CD4-positive, CD25-positive, alpha-beta regulatory T cell (primary cell): ENCODE data around the gene YTHDF2. TPM values are rescaled to one million over a fixed set of nuclear protein-coding genes. Genes with fewer than 3 reads are reported as not detected.
A peak's percentile ranks its signal among the peaks of the same experiment; 100 is the strongest.
"Not testable (repeated sequence)": the region's sequence is repeated elsewhere in the genome, so short reads cannot be mapped to it uniquely, and the experiment has no call there.

Experiments
- ATAC-seq, 2 donors: fragments of 150-1000 bp; cut with Tn5 transposase; one replicate each; pipeline ENCODE4 v1.10.0; 2021; ENCODE audit warnings: low read depth in 2 of 2, moderate number of reproducible peaks in 2 of 2, moderate library complexity in 1 of 2
- DNase-seq, 3 donors: peaks; one replicate each; pipeline versions ENCODE4 v3.0.0 to v3.0.0-alpha.2; 2012 to 2022; ENCODE audit warnings: mixed read lengths in 1 of 3
- H3K27ac ChIP-seq: one replicate; pipeline ENCODE4 v1.7.0; 2013; ENCODE audit warnings: mild to moderate bottlenecking, low read length; ENCODE audit not compliant: insufficient read depth, poor library complexity, severe bottlenecking
- H3K27me3 ChIP-seq: one replicate; pipeline ENCODE4 v1.7.0; 2013; ENCODE audit warnings: low read length; ENCODE audit not compliant: control insufficient read depth, insufficient read depth
- H3K36me3 ChIP-seq: one replicate; pipeline ENCODE4 v1.7.0; 2013; ENCODE audit warnings: mild to moderate bottlenecking, low read length, moderate library complexity; ENCODE audit not compliant: control insufficient read depth, insufficient read depth
- H3K4me1 ChIP-seq: 2 replicates; pipeline ENCODE4 v1.7.0; 2013; ENCODE audit warnings: mild to moderate bottlenecking, low read length; ENCODE audit not compliant: insufficient read depth, control insufficient read depth, poor library complexity, severe bottlenecking
- H3K4me3 ChIP-seq: one replicate; pipeline ENCODE4 v1.7.0; 2013; ENCODE audit warnings: low read depth, mild to moderate bottlenecking, low read length, moderate library complexity
- H3K9me3 ChIP-seq, 2 experiments: 1 replicate in 1 of 2; 2 replicates in 1 of 2; pipeline ENCODE4 v1.7.0; 2013; ENCODE audit warnings: low read length in 2 of 2, mild to moderate bottlenecking in 1 of 2, moderate library complexity in 1 of 2; ENCODE audit not compliant: control insufficient read depth in 2 of 2
- H3K27ac Mint-ChIP-seq, 3 donors: one replicate each; pipeline ENCODE4 v1.8.0; 2020 to 2022; ENCODE audit warnings: mild to moderate bottlenecking in 3 of 3, mixed read lengths in 3 of 3, moderate library complexity in 2 of 3
- H3K27me3 Mint-ChIP-seq: one replicate; pipeline ENCODE4 v1.8.0; 2022; ENCODE audit warnings: mild to moderate bottlenecking, mixed read lengths
- H3K36me3 Mint-ChIP-seq: one replicate; pipeline ENCODE4 v1.8.0; 2020; ENCODE audit warnings: mixed read lengths
- H3K4me1 Mint-ChIP-seq, 4 donors: one replicate each; pipeline ENCODE4 v1.8.0; 2020 to 2022; ENCODE audit warnings: mixed read lengths in 4 of 4, mild to moderate bottlenecking in 1 of 4
- H3K4me3 Mint-ChIP-seq, 4 donors: one replicate each; pipeline ENCODE4 v1.8.0; 2020 to 2022; ENCODE audit warnings: mild to moderate bottlenecking in 4 of 4, mixed read lengths in 4 of 4, moderate library complexity in 3 of 4
- H3K9me3 Mint-ChIP-seq, 7 donors: one replicate each; pipeline ENCODE4 v1.8.0; 2020 to 2022; ENCODE audit warnings: mixed read lengths in 7 of 7, mild to moderate bottlenecking in 3 of 7, moderate library complexity in 2 of 7
- polyA plus RNA-seq, 4 donors: library from polyadenylated mRNA; unstranded; fragments of 300-500 nt; fragmentation: Illumina TruSeq; gene quantifications; one replicate each; pipeline ENCODE4 v1.2.3, GENCODE V29; 2021
- total RNA-seq: library from RNA; stranded (reverse); gene quantifications from one replicate; pipeline ENCODE4 v1.2.3, GENCODE V29; 2022

Gene YTHDF2
- total and polyA plus RNA-seq, 5 donors from 2014 or later, result 81.9 to 145 (median 124) TPM

DNA sequence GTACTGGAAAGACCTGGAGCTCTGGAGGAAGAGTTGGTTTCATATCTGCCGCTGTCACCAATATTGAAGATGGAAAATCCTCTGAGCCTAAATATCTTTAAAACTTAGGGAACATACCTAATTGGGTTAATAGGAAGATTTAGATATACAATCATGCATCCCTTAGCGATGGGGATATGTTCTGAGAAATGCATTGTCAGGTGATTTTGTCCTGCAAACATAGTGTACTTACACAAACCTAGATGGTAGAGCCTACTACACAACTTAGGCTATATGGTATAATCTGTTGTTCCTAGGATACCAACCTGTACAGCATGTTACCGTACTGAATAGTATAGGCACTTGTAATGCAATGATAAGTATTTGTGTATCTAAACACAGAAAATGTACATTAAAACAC, 22.5 kb downstream of the YTHDF2 start:
- no peak overlapping the region for H3K27ac Mint-ChIP-seq
- H3K4me1 Mint-ChIP-seq, result peaks cover 14 to 28% (median 19%) of the 10 kb centered on the region in 4 donors
- Histone ChIP-seq H3K4me1 (peaks cover 30% of the 10 kb centered on the region), H3K36me3 (peaks cover 11% of the 10 kb centered on the region), H3K9me3 (no peaks in the 10 kb centered on the region), H3K27me3 (no peaks in the 10 kb centered on the region), H3K27ac (no peak overlapping the region), H3K4me3 (no peak overlapping the region)
- H3K4me3 Mint-ChIP-seq, result peak overlapping the region in 2 of 4 donors; percentile 13 to 19
- no peak for DNase-seq
- no peak for ATAC-seq
- peaks cover 9% of the 10 kb centered on the region for H3K36me3 Mint-ChIP-seq
- no peaks in the 10 kb centered on the region for H3K9me3 Mint-ChIP-seq
- no peaks in the 10 kb centered on the region for H3K27me3 Mint-ChIP-seq

DNA sequence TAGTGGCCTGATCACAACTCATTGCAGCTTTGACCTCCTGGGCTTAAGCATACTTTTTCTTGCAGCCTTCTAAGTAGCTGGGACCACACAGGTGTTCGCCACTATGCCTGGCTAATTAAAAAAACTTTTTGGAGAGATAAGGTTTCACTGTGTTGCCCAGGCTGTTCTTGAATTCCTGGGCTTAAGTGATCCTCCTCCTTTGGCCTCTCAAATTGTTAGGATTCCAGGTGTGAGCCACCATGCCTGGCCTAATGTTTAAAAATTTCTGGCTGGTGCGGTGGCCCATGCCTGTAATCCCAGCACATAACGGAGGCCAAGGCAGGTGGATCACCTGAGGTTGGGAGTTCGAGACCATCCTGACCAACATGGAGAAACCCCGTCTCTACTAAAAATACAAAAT, 24.4 kb downstream of the YTHDF2 start:
- Histone ChIP-seq H3K27ac (no peak overlapping the region), H3K4me3 (no peak overlapping the region), H3K9me3 (no peaks in the 10 kb centered on the region), H3K4me1 (peaks cover 16% of the 10 kb centered on the region), H3K27me3 (no peaks in the 10 kb centered on the region), H3K36me3 (peaks cover 20% of the 10 kb centered on the region)
- Mint-ChIP-seq H3K27ac (no peak overlapping the region), H3K4me3 (no peak overlapping the region), H3K4me1 (peaks cover 16 to 43% (median 31%) of the 10 kb centered on the region in 4 donors), H3K36me3 (peaks cover 17% of the 10 kb centered on the region), H3K9me3 (no peaks in the 10 kb centered on the region), H3K27me3 (no peaks in the 10 kb centered on the region)
- no peak for DNase-seq
- no peak for ATAC-seq

DNA sequence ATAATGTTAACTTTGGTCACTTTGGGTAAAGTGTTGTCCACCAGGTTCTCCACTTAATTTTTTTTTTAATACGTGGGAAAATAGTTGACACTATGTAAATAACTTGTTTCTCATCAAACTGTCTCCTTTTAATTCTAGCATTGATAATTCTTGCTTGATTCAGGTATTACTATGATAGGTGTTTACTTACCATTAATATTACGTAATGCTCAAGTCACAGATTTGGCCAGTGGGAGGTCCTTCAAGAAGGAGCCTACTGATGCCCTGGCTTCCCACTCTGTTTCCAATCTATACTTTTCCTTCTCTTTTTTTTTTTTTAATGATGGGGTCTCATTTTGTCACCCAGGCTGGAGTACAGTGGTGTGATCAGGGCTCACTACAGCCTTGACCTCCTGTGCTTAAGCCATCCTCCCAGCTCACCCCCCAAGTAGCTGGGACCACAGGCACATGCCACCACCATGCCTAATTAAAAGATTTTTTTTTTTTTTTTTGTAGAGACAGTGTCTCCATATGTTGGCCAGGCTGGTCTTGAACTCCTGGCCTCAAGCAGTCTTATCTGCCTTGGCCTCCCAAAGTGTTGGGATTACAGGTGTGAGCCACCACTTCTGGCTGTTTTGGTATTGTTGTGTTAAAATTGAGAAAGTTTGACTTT, 29.9 kb downstream of the YTHDF2 start:
- H3K27me3 Mint-ChIP-seq, result no peaks in the 10 kb centered on the region
- DNase-seq (no peak), ATAC-seq (no peak)
- no peak overlapping the region for H3K4me3 Mint-ChIP-seq
- no peaks in the 10 kb centered on the region for H3K9me3 ChIP-seq
- peaks cover 7% of the 10 kb centered on the region for H3K4me1 ChIP-seq
- H3K4me1 Mint-ChIP-seq, result peaks cover 5 to 37% (median 27%) of the 10 kb centered on the region in 4 donors
- peaks cover 24% of the 10 kb centered on the region for H3K36me3 Mint-ChIP-seq
- H3K27ac Mint-ChIP-seq, result peak overlapping the region; percentile 6 to 42 (median 9)
- no peaks in the 10 kb centered on the region for H3K27me3 ChIP-seq
- no peaks in the 10 kb centered on the region for H3K9me3 Mint-ChIP-seq
- no peak overlapping the region for H3K4me3 ChIP-seq
- H3K27ac ChIP-seq, result no peak overlapping the region
- peaks cover 43% of the 10 kb centered on the region for H3K36me3 ChIP-seq

DNA sequence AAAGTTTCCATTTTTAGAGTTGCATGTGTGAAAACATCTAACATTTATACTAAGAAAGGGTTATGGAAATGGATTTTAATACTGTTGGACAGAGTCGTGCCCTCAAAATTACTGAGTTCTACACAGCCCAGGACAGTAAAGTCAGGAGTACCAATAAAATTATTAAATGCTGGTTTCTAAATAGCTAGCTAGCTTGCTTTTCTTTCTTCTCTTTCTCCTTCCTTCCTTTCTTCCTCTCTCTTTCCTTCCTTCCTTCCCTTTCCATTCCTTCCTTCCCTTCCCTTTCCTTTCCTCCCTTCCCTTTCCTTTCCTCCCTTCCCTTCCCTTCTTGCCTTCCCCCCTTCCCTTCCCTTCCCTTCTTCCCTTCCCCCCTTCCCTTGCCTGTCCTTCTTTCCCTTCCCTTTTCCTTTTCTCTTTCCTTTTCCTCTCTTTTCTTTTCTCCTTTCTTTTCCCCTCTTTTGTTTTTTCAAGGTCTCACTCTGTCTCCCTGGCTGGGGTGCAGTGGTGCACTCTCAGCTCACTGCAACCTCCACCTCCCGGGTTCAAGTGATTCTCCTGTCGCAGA, 33.9 kb downstream of the YTHDF2 start:
- H3K27me3 Mint-ChIP-seq, result no peaks in the 10 kb centered on the region
- no peak overlapping the region for H3K4me3 Mint-ChIP-seq
- Histone ChIP-seq H3K36me3 (peaks cover 31% of the 10 kb centered on the region), H3K27ac (no peak overlapping the region), H3K4me3 (no peak overlapping the region), H3K4me1 (peaks cover 15% of the 10 kb centered on the region), H3K27me3 (no peaks in the 10 kb centered on the region), H3K9me3 (no peaks in the 10 kb centered on the region)
- H3K36me3 Mint-ChIP-seq, result peaks cover 19% of the 10 kb centered on the region
- ATAC-seq (no peak), DNase-seq (no peak)
- H3K4me1 Mint-ChIP-seq, result peaks cover 0 to 28% (median 19%) of the 10 kb centered on the region in 4 donors
- H3K9me3 Mint-ChIP-seq, result no peaks in the 10 kb centered on the region
- no peak overlapping the region for H3K27ac Mint-ChIP-seq

DNA sequence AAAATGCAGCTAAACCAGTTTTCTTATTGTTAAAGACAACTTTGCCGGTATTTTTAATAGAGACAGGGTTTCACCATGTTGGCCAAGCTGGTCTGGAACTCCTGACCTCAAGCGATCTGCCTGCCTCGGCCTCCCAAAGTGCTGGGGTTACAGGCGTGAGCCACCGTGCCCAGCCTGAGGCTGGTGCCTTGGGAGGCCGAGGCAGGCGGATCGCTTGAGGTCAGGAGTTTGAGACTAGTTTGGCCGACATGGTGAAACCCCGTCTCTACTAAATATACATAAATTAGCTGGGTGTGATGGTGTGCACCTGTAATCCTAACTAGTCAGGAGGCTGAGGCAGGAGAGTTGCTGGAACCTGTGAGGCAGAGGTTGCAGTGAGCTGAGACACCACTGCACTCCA, 35.2 kb downstream of the YTHDF2 start:
- H3K27ac Mint-ChIP-seq, result peak overlapping the region in 2 of 3 donors; percentile 38 to 64
- ATAC-seq, result not testable (repeated sequence)
- H3K36me3 ChIP-seq, result peaks cover 27% of the 10 kb centered on the region

DNA sequence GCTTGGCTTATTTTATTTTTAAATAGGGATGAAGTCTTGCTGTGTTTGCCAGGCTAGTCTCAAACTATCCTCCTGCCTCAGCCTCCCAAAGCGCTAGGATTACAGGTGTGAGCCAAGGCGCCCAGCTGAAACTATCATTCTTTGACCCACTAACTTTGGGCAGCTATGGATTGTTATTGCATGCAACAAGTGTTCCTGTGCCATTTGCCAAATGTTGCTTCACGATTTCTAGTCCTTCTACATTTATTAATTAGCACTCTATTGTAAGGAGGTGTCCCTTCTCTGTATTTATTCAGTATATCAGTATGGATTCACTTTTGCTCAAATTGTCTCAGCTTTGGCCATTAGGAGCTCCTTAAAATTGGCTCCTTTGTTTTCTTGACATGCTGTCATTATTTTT, 36.4 kb downstream of the YTHDF2 start:
- Histone ChIP-seq H3K27ac (no peak overlapping the region), H3K27me3 (no peaks in the 10 kb centered on the region), H3K4me3 (no peak overlapping the region), H3K9me3 (no peaks in the 10 kb centered on the region), H3K4me1 (peaks cover 8% of the 10 kb centered on the region), H3K36me3 (peaks cover 23% of the 10 kb centered on the region)
- Mint-ChIP-seq H3K9me3 (no peaks in the 10 kb centered on the region), H3K4me3 (peak overlapping the region in 1 of 4 donors; percentile 42), H3K36me3 (peaks cover 15% of the 10 kb centered on the region), H3K27me3 (no peaks in the 10 kb centered on the region), H3K27ac (peak overlapping the region in 1 of 3 donors; percentile 15), H3K4me1 (peaks cover 0 to 16% (median 10%) of the 10 kb centered on the region in 4 donors)
- ATAC-seq (no peak), DNase-seq (no peak)

More for the DNA sequence above, 35.2 kb downstream of the YTHDF2 start:
- H3K9me3 Mint-ChIP-seq, H3K27me3 Mint-ChIP-seq, H3K9me3 ChIP-seq, H3K27ac ChIP-seq, H3K4me1 ChIP-seq, H3K4me3 ChIP-seq, DNase-seq, H3K4me3 Mint-ChIP-seq, H3K27me3 ChIP-seq: not testable (repeated sequence)
- Mint-ChIP-seq H3K4me1 (peaks cover 0 to 19% (median 11%) of the 10 kb centered on the region in 4 donors), H3K36me3 (peaks cover 15% of the 10 kb centered on the region)

DNA sequence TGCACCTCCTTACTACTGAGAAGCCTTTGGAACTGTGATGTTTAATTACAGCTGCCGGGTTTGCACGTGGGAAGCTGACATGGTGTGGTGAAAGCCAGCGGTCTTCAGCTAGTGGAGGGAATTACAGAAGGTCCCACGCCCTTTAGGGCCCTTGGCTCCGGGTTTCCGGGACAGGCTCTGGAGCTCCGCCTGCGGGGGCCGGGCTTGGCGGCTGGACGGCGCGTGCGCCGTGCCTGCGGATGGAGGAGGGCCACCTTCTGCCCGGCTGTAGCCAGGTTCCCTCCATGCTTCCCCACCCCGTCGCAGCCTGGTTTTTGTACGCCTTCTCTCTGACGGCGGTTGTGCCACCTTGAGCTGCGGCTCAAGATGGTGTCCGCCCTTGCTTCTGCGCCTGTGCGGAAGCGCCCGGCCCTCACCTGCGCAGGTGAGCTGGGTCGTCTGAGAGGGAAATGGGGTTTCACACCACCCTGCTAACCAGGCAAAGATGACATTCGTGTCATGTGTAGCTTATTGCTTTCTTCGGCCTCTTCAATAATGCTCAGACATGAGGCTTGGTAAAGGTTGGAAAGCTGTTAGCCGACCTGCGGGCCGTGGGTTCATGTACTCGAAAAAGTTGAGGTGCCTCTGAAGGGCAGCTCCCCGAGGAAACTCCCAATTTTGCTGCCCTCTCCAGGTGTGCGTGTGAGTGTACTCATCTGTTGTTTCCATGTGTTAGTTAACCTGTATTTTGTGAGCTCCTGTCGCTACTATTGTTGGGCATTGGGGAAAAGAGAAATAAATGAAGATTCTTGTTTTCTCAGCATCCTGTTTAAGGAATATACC, 38.6 kb downstream of the YTHDF2 start:
- H3K27ac Mint-ChIP-seq, result peak overlapping the region; percentile 66 to 90 (median 82)
- peak; percentile 56 to 67 (median 64) for DNase-seq
- peak; percentile 82 for ATAC-seq
- Histone ChIP-seq H3K27me3 (no peaks in the 10 kb centered on the region), H3K36me3 (peaks cover 4% of the 10 kb centered on the region), H3K4me1 (peaks cover 8% of the 10 kb centered on the region), H3K27ac (peak overlapping the region; percentile 63), H3K9me3 (no peaks in the 10 kb centered on the region), H3K4me3 (peak overlapping the region; percentile 77)
- H3K9me3 Mint-ChIP-seq, result no peaks in the 10 kb centered on the region
- peak overlapping the region; percentile 45 to 90 (median 77) for H3K4me3 Mint-ChIP-seq
- H3K27me3 Mint-ChIP-seq, result no peaks in the 10 kb centered on the region
- H3K36me3 Mint-ChIP-seq, result no peaks in the 10 kb centered on the region
- H3K4me1 Mint-ChIP-seq, result peaks cover 0 to 13% (median 9%) of the 10 kb centered on the region in 4 donors
